Mesothelial cell of epicardium (in vitro differentiated cells): ENCODE results near the gene LDLRAD1. TPM values are rescaled to one million over a fixed set of nuclear protein-coding genes. Genes with fewer than 3 reads are reported as not detected.
A peak's percentile ranks its signal among the peaks of the same experiment; 100 is the strongest.

ENCODE experiments used
- DNase-seq, 2 experiments: peaks; one replicate each; pipeline ENCODE4 v3.0.0; 2021; ENCODE audit warnings: low spot score in 2 of 2; ENCODE audit not compliant: unreplicated experiment in 2 of 2
- H3K27ac Mint-ChIP-seq: 2 replicates; pipeline ENCODE4 v1.8.0; 2021; ENCODE audit warnings: mixed read lengths
- H3K27me3 Mint-ChIP-seq: 2 replicates; pipeline ENCODE4 v1.8.0; 2021; ENCODE audit warnings: low read depth, mixed read lengths
- H3K36me3 Mint-ChIP-seq: 2 replicates; pipeline ENCODE4 v1.8.0; 2021; ENCODE audit warnings: mixed read lengths
- H3K4me1 Mint-ChIP-seq: 2 replicates; pipeline ENCODE4 v1.8.0; 2021; ENCODE audit warnings: mixed read lengths
- H3K4me3 Mint-ChIP-seq: 2 replicates; pipeline ENCODE4 v1.8.0; 2021; ENCODE audit warnings: mild to moderate bottlenecking, moderate library complexity, mixed read lengths
- H3K9me3 Mint-ChIP-seq: 2 replicates; pipeline ENCODE4 v1.8.0; 2021; ENCODE audit warnings: mixed read lengths
- microRNA-seq: library from miRNA; unstranded; fragments of <30 nt; microRNA quantifications from one replicate; pipeline ENCODE4 v1.2.0, GENCODE V29; 2021; ENCODE audit warnings: inconsistent platforms, mixed read lengths
- total RNA-seq: library from RNA; stranded (reverse); gene quantifications from 3 replicates; pipeline ENCODE4 v1.2.1, GENCODE V29; 2021
- TF ChIP-seq, protein P1 (sequence below): fragments of 200-600 bp; sonication (generic); IDR thresholded peaks from one replicate; pipeline ENCODE4 v1.5.0; 2021; ENCODE audit warnings: antibody characterized with exemption; ENCODE audit not compliant: unreplicated experiment

Gene LDLRAD1
- total RNA-seq, 1 donor from 2014 or later, result not detected

DNA sequence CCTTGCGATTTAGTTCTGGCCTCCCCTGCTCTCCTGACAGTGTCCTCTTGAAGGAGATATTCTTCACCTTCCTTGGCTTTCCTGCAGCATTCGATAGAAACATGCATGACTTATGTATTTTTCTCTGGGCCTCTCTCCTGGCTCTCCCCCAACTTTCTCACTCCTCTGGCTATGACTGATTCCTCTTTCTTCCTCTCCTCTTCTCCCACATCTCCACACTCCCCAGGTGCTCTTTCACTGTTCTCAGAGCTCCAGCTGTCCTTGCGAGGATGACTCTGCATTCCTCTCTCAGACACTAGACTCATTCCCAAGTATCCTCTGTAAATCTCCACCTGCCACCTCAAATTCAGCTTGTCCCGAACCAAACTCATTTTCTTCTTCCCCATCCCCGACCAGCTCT lies 53.9 kb downstream of the LDLRAD1 start:
- TF ChIP-seq, protein P1, sequence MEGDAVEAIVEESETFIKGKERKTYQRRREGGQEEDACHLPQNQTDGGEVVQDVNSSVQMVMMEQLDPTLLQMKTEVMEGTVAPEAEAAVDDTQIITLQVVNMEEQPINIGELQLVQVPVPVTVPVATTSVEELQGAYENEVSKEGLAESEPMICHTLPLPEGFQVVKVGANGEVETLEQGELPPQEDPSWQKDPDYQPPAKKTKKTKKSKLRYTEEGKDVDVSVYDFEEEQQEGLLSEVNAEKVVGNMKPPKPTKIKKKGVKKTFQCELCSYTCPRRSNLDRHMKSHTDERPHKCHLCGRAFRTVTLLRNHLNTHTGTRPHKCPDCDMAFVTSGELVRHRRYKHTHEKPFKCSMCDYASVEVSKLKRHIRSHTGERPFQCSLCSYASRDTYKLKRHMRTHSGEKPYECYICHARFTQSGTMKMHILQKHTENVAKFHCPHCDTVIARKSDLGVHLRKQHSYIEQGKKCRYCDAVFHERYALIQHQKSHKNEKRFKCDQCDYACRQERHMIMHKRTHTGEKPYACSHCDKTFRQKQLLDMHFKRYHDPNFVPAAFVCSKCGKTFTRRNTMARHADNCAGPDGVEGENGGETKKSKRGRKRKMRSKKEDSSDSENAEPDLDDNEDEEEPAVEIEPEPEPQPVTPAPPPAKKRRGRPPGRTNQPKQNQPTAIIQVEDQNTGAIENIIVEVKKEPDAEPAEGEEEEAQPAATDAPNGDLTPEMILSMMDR, result no peak
- Mint-ChIP-seq H3K27ac (peak overlapping the region; percentile 33), H3K4me1 (peaks cover 9% of the 10 kb centered on the region), H3K4me3 (no peak overlapping the region), H3K36me3 (peaks cover 40% of the 10 kb centered on the region), H3K27me3 (no peaks in the 10 kb centered on the region), H3K9me3 (no peaks in the 10 kb centered on the region)
- no peak for DNase-seq

DNA sequence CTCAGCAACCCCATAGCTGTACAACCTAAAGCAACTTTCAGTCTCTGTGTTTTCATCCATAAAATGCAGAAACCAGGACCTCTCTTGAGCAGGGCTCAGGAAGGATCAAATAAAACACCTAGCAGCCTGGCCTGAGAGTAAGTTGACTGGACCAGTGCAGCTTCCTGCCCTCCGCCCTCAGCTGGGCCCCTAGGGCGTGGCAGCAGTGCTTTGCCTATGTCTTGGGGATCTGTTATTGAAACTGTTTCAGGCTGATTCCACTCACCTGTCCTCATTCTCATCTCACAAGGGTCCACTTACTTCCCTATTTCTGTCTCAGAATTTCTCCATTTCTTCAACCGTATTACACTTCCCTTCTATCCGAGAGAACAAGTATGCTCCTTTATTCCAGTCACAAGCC lies 54.5 kb downstream of the LDLRAD1 start:
- Mint-ChIP-seq H3K27ac (no peak overlapping the region), H3K4me3 (no peak overlapping the region), H3K36me3 (peaks cover 37% of the 10 kb centered on the region), H3K4me1 (peaks cover 9% of the 10 kb centered on the region), H3K9me3 (no peaks in the 10 kb centered on the region), H3K27me3 (no peaks in the 10 kb centered on the region)
- DNase-seq, result no peak
- TF ChIP-seq, protein P1, result no peak

DNA sequence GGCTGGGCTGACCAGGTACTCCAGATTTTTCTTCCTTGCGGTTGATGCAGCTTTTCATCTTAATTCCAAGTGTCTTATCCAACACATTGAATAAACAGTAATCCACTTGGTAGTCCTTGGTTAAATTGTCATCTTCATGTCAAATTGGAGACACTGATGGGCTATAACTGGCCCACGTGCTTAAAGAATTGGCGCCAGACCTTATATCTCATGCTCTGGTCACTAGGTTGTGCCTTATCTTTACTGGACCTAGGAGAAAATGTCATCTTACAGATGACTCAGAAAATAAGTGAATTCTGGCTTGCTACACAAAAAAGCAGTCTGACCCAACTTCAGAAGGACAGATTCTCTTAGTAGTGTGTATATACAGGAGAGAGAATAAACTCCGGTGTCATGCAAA lies 55.6 kb downstream of the LDLRAD1 start:
- Mint-ChIP-seq H3K27me3 (no peaks in the 10 kb centered on the region), H3K4me1 (peaks cover 14% of the 10 kb centered on the region), H3K36me3 (peaks cover 31% of the 10 kb centered on the region), H3K27ac (no peak overlapping the region), H3K9me3 (no peaks in the 10 kb centered on the region), H3K4me3 (no peak overlapping the region)
- no peak for DNase-seq
- TF ChIP-seq, protein P1, result no peak

DNA sequence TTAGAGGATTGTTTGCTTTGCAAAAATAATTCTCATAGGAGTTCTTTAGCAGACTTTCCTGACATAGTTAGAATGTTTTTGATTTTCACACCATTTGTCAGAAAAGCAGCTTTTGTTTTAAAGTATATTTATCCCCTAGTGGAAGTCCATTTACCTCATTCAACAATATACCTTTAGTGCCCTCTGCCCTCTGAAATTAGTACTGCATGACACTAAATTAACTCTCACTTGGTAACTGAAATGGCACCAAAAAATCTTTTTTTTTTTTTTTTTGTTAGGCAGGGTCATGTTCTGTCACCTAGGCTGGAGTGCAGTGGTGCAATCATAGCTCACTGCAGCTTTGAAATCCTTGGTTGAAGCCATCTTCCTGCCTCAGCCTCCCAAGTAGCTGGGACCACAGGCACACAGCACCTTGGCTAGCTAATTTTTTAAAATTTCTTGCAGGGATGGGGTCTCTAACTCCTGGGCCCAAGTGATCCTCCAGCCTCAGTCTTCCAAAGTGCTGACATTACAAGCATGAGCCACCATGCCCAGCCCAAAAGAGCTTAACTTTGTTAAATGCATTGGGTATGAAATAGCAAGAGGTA lies 58.2 kb downstream of the LDLRAD1 start:
- no peak overlapping the region for H3K27ac Mint-ChIP-seq
- no peaks in the 10 kb centered on the region for H3K27me3 Mint-ChIP-seq
- H3K4me1 Mint-ChIP-seq, result peaks cover 24% of the 10 kb centered on the region
- H3K36me3 Mint-ChIP-seq, result peaks cover 24% of the 10 kb centered on the region
- no peak overlapping the region for H3K4me3 Mint-ChIP-seq
- TF ChIP-seq, protein P1, result peak; percentile 68
- no peak for DNase-seq
- H3K9me3 Mint-ChIP-seq, result no peaks in the 10 kb centered on the region

Small RNA genes lying within 50 kb of the gene (microRNA-seq; reads per million reads assigned to microRNA genes)
- gene MIR4781, result 5.9 reads per million, percentile 23 among the genes with 10 or more reads in this experiment

Other genes with a start within 250 kb of the LDLRAD1 start
- gene NDC1, start 179.9 kb downstream of the LDLRAD1 start, total RNA-seq, result 19.3 to 21.9 TPM (median 20.6 TPM) in 3 replicates
- gene YIPF1, start 128.4 kb downstream of the LDLRAD1 start, total RNA-seq, result 29.1 to 30.9 TPM (median 30.2 TPM) in 3 replicates
- gene DIO1, start 124.0 kb downstream of the LDLRAD1 start, total RNA-seq, result not detected in 3 replicates
- 36.8 to 38.2 TPM (median 37.0 TPM) in 3 replicates for gene IFT25, start 72.5 kb downstream of the LDLRAD1 start, total RNA-seq
- 42.1 to 43.4 TPM (median 43.2 TPM) in 3 replicates for gene LRRC42, start 71.8 kb downstream of the LDLRAD1 start, total RNA-seq
- gene TMEM59, start 35.0 kb upstream of the LDLRAD1 start, total RNA-seq, result 211 to 225 TPM (median 223 TPM) in 3 replicates
- 6.8 to 9.2 TPM (median 7.8 TPM) in 3 replicates for gene TCEANC2, start 35.4 kb upstream of the LDLRAD1 start, total RNA-seq
- not detected in 3 replicates for gene CDCP2, start 134.8 kb upstream of the LDLRAD1 start, total RNA-seq
- 8.5 to 10.4 TPM (median 10.3 TPM) in 3 replicates for gene CYB5RL, start 181.8 kb upstream of the LDLRAD1 start, total RNA-seq
- gene MRPL37, start 182.0 kb upstream of the LDLRAD1 start, total RNA-seq, result 54.9 to 57.6 TPM (median 56.9 TPM) in 3 replicates